CD4-positive, alpha-beta T cell treated with Interleukin-15 for 1 hour (primary cell): ENCODE measurements around the gene ANO1.
"Not testable (repeated sequence)": the region's sequence is repeated elsewhere in the genome, so short reads cannot be mapped to it uniquely, and the experiment has no call there.

Experiments
- DNase-seq: peaks from one replicate; pipeline ENCODE4 v3.0.0-alpha.2; 2020

Gene ANO1

GRCh38 chr11:70078095-70078780, at the start of gene ANO1:
ANO1 (plus strand) TSS chr11:70078317; CDS start chr11:70078607, 290 bp downstream.
- no peak for DNase-seq

GRCh38 chr11:70029115-70029860, 48.8 kb upstream of the ANO1 start:
- DNase-seq: no peak

GRCh38 chr11:70029861-70030380, 48.2 kb upstream of the ANO1 start:
- DNase-seq: no peak

- no peak for DNase-seq
Measured at GRCh38 chr11:70030412-70030811, 47.7 kb upstream of the ANO1 start.

- DNase-seq: no peak
Measured at GRCh38 chr11:70031631-70032469, 46.3 kb upstream of the ANO1 start.

- DNase-seq: no peak
Measured at GRCh38 chr11:70032470-70032795, 45.7 kb upstream of the ANO1 start.

- DNase-seq: no peak
Measured at GRCh38 chr11:70032943-70033710, 45.0 kb upstream of the ANO1 start.

GRCh38 chr11:70033711-70034070, 44.4 kb upstream of the ANO1 start:
- no peak for DNase-seq

- no peak for DNase-seq
Measured at GRCh38 chr11:70034740-70035365, 43.3 kb upstream of the ANO1 start.

GRCh38 chr11:70035665-70036064, 42.5 kb upstream of the ANO1 start:
- not testable (repeated sequence) for DNase-seq

GRCh38 chr11:70036971-70037882, 40.9 kb upstream of the ANO1 start:
- DNase-seq: no peak

- no peak for DNase-seq
Measured at GRCh38 chr11:70038034-70038834, 39.9 kb upstream of the ANO1 start.

- DNase-seq: no peak
Measured at GRCh38 chr11:70040452-70040851, 37.7 kb upstream of the ANO1 start.

- DNase-seq: no peak
Measured at GRCh38 chr11:70040869-70041501, 37.1 kb upstream of the ANO1 start.

- DNase-seq: no peak
Measured at GRCh38 chr11:70043482-70043881, 34.6 kb upstream of the ANO1 start.

GRCh38 chr11:70046089-70046488, 32.0 kb upstream of the ANO1 start:
- DNase-seq: no peak

- DNase-seq: no peak
Measured at GRCh38 chr11:70048279-70049024, 29.7 kb upstream of the ANO1 start.

- DNase-seq: no peak
Measured at GRCh38 chr11:70049045-70049444, 29.1 kb upstream of the ANO1 start.

- DNase-seq: no peak
Measured at GRCh38 chr11:70050243-70050642, 27.9 kb upstream of the ANO1 start.
